ENCODE results near the gene RELL2.

RELL2 gene

DNA sequence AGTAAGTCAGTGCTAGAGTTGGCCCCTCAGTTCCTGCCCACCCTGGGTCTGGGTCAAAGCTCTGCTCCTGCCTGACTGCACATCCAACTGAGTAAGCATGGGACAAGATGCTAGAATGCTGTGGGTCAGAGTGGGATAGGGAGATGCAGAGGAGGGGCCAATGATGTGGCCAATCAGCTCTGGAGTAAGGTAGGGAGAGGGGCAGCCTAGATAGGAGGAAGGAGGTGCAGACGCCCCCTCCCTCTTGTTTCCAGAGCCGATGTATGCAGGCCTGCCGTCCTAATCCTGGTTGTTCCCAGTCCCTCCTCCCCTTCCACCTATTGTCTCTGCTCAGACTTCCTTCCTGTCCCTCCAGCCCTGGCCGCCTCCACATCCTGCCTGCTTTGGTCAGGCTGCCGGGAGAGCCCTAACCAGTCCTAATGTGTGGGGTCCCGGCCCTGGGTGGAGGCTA is 44.0 kb downstream of the RELL2 start:
- DNase-seq (ENCODE audit: low spot score): no peak
- TF ChIP-seq, protein P1, sequence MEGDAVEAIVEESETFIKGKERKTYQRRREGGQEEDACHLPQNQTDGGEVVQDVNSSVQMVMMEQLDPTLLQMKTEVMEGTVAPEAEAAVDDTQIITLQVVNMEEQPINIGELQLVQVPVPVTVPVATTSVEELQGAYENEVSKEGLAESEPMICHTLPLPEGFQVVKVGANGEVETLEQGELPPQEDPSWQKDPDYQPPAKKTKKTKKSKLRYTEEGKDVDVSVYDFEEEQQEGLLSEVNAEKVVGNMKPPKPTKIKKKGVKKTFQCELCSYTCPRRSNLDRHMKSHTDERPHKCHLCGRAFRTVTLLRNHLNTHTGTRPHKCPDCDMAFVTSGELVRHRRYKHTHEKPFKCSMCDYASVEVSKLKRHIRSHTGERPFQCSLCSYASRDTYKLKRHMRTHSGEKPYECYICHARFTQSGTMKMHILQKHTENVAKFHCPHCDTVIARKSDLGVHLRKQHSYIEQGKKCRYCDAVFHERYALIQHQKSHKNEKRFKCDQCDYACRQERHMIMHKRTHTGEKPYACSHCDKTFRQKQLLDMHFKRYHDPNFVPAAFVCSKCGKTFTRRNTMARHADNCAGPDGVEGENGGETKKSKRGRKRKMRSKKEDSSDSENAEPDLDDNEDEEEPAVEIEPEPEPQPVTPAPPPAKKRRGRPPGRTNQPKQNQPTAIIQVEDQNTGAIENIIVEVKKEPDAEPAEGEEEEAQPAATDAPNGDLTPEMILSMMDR (IDR thresholded peaks at IDR 0.05; ENCODE audit: borderline replicate concordance, control extremely low read depth, extremely low read depth, insufficient read depth, missing control alignments): no peak
- in situ Hi-C loops (cut with MboI; ENCODE audit: low sequenced_read_pairs, unreplicated experiment): loop anchor here (25.0 kb wide), 1 partner anchor 457 kb away; no protein-coding TSS in a partner anchor

DNA sequence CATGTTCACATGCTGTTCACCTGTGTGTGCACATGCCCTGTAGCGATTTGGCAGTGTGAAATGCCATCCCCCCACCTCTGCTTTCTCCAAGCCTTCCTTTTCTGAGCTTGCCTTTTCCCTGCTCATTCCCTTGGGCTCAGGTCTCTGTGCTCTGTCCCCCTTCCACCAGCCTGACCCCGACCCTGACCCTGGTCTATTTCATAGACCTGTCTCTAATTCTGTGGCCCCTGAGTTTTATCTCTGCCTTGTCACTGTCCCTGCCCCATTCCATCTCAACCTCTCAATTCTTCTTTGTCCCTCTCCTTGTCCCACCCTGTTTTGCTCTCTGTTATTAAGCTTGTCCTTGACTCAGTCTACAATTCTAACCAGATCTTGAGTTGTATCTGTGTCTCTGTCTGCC is 44.5 kb downstream of the RELL2 start:
- TF ChIP-seq, protein P1 (IDR thresholded peaks at IDR 0.05; ENCODE audit: borderline replicate concordance, control extremely low read depth, extremely low read depth, insufficient read depth, missing control alignments): no peak
- in situ Hi-C loops (cut with MboI; ENCODE audit: low sequenced_read_pairs, unreplicated experiment): loop anchor here (25.0 kb wide), 1 partner anchor 456 kb away; no protein-coding TSS in a partner anchor

DNA sequence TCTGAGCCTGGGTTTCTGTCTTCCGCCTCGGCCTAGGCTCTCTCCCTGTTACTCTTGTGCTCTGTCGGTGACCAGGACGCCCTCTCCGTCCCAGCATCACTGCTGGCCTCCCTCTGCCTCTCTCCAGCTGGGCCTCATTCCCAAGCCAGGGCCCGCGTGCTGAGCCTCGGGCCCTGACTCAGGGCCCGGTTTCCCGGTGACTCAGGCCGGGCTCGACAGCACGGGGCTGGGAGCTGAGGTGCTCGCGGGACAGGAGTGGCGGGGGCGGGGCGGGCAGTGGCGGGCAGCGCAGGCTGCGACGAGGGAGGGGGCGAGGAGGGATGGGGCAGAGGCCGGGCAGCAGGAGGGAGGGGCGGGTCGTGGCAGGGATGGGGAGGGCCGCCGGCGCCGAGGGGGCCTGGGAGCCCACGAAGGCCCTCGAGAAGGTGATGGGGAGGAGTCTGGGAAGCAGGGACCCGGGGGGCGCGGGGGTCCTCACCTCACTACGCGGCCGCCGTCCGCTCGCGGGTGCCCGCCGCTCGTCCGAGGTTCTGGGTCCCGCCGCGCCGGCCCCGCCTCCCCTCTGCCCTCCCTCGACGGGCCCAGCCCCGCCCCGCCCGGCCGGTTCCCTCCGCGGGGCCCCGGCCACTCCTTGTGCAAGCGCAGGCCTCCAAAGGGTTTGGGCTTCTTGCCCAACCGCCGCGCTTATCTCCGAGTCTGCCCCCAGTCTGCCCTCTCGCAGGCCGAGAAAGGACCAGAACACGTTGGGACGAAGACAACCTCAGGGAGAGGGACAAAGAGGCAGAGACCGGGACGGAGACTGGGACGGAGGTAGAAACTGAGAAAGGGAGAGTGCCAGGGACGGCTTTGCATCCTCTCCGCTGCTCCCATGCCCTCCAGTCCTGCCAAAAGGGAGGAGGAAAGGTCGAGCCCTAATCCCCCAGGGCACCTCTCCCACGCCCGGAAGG is 45.2 kb downstream of the RELL2 start, which contains the start of gene ARAP3:
Gene ARAP3 (minus strand): TSS at position 536 of the 947 bp plus-strand sequence. CDS start 1,744 bp downstream, outside the sequence.
- in situ Hi-C loops (cut with MboI; ENCODE audit: low sequenced_read_pairs, unreplicated experiment): loop anchor here (25.0 kb wide), 1 partner anchor 455 kb away; no protein-coding TSS in a partner anchor
- DNase-seq (ENCODE audit: low spot score): no peak
- TF ChIP-seq, protein P1 (IDR thresholded peaks at IDR 0.05; ENCODE audit: borderline replicate concordance, control extremely low read depth, extremely low read depth, insufficient read depth, missing control alignments): no peak

More for the DNA sequence above, 44.5 kb downstream of the RELL2 start:
- no peak for DNase-seq (ENCODE audit: low spot score)

DNA sequence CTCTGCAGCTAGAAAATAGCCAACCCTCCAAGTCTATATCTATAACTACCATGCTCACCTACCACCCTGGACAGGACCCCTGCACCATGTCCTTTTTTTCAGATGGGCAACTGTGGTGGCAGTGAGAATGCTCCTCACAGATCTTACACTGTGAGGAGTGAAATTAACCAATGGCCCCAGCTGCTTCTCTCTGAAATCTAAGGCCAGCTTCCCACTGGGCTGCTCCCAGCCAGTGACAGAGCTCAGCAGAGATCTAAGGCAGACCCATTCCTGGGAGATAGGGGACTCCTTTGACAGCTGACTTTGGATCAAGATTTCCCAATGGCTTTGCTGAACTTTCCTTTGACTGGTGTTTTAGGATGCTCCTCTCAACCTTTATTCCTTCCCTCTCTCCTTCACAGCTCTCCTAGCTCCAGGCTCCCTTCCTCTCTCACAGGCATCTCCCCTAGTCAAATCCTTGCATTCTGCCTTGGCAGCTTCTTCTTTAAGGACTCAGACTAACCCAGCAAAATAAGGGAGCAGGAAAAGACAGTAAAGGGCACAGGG is 46.9 kb downstream of the RELL2 start:
- no peak for DNase-seq (ENCODE audit: low spot score)
- in situ Hi-C loops (cut with MboI; ENCODE audit: low sequenced_read_pairs, unreplicated experiment): loop anchor here (25.0 kb wide), 1 partner anchor 454 kb away; no protein-coding TSS in a partner anchor
- TF ChIP-seq, protein P1 (IDR thresholded peaks at IDR 0.05; ENCODE audit: borderline replicate concordance, control extremely low read depth, extremely low read depth, insufficient read depth, missing control alignments): no peak

DNA sequence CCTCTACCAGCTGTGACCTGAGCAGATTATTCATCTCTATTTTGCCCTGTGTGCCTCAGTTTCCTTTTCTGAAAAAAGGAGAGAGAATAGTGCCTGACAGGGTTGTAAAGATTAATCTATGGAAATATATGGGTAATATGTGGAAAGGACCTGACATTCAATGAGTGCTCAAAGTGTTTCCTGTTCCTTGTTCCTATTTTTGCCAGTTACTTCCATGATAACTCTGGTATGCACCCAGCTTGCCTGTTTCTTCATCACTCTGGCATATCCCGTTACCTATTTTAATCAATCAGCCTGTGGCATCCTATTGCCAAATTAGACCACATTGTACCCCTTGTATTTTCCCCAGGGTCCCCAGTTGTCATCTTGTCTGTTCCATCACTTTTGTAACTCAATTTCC is 48.8 kb downstream of the RELL2 start:
- no peak for DNase-seq (ENCODE audit: low spot score)
- TF ChIP-seq, protein P1 (IDR thresholded peaks at IDR 0.05; ENCODE audit: borderline replicate concordance, control extremely low read depth, extremely low read depth, insufficient read depth, missing control alignments): no peak
- in situ Hi-C loops (cut with MboI; ENCODE audit: low sequenced_read_pairs, unreplicated experiment): loop anchor here (25.0 kb wide), 1 partner anchor 452 kb away; no protein-coding TSS in a partner anchor

DNA sequence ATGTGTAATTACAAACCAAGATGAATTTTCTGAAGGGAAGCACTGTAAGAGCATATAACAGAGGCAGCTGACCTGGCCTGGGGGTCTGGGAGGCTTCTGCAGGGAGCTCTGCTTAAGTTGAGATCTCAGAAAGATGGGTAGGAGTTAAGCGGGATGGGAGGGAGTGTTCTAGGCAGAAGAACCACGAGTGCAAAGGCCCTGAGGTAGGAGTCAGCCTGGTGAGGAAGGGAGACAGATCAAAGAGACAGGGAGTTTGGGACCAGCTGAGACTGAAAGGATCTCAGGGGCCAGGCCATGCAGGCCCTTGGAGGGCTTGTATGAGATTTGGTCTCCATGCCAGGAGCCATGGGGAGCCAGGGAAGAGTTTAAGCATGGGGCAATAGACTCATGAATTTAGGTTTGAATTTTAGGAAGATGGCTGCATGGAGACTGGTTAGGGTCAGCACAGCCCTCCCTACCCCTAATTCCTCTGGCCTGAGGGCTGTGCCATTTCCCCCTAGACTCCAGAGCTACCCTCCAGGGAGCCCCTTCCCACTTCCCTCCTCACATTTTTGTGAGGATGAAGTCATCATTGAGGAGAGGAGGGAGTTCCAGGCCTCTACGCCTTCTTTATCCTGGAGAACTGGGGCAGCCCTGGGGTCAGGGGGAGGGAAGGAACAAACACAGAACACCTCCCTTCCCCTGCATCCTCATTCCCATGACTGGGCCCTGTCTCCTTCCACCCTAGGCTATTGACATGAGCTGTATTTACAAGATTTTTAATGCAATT is 50.0 kb downstream of the RELL2 start:
- in situ Hi-C loops (cut with MboI; ENCODE audit: low sequenced_read_pairs, unreplicated experiment): loop anchor here (25.0 kb wide), 1 partner anchor 450 kb away; no protein-coding TSS in a partner anchor
- TF ChIP-seq, protein P1 (IDR thresholded peaks at IDR 0.05; ENCODE audit: borderline replicate concordance, control extremely low read depth, extremely low read depth, insufficient read depth, missing control alignments): no peak
- no peak for DNase-seq (ENCODE audit: low spot score)
